SU-DHL-6 (cell line): ENCODE measurements around the gene FOXS1.

Experiments used
- CTCF ChIP-seq: fragments of 200-600 bp; sonication (generic); IDR thresholded peaks from one replicate; pipeline ENCODE4 v1.5.1; 2017; ENCODE audit warnings: antibody characterized with exemption, mild to moderate bottlenecking, low read length, moderate library complexity; ENCODE audit not compliant: insufficient read depth, poor library complexity, severe bottlenecking
- EZH2phosphoT487 ChIP-seq: fragments of 200-600 bp; sonication (generic), shearing (Covaris generic); conservative IDR thresholded peaks from 2 replicates; pipeline ENCODE4 v1.6.1; 2018; ENCODE audit warnings: mild to moderate bottlenecking, antibody characterized with exemption, low read length, moderate library complexity, mixed read lengths

GRCh38 chr20:31839782-31840487, 5.5 kb downstream of the FOXS1 start:
- TF ChIP-seq CTCF: no peak
- no peak for TF ChIP-seq EZH2phosphoT487
